GM12801 (cell line): Measurements from ENCODE around the gene RHBDL1.

Experiments
- TF ChIP-seq, protein P1 (sequence below): IDR thresholded peaks from one replicate; pipeline ENCODE4 v1.5.1; 2011; ENCODE audit warnings: control low read depth; ENCODE audit not compliant: insufficient read length; ENCODE audit errors: extremely low read depth

Gene RHBDL1

DNA sequence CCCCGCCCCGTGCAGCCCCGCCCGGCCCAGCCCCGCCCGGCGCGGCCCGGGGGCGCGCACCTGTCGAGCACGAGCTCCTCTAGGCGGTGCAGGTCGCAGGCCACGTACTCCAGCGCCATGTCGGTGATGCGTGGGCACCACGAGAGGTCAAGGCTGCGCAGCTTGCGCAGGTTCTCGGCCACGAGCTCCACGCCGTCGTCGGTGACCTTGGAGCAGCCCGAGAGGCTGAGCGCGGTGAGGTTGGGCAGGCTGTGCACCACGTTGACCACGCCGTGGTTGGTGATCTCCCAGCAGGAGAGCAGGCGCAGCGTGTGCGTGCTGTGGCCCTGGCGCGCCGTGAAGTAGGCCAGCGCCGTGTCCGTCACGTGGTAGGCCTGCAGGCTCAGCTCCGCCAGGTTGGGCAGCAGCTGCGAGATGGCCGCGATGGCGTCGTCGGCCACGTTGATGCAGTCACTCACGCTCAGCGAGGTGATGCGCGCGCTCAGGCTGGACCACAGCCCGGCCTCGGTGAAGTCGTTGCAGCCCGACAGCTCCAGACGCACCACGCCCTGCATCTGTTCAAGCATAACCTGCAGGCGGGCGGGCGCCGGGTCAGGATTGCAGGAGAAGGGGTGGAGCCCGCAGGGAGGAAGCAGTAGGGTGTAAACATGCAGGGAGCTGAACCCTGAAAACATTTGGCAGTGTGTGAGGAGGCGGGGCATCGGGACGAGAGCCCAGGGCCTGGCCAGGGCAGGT lies 20.1 kb downstream of the RHBDL1 start:
- TF ChIP-seq, protein P1, sequence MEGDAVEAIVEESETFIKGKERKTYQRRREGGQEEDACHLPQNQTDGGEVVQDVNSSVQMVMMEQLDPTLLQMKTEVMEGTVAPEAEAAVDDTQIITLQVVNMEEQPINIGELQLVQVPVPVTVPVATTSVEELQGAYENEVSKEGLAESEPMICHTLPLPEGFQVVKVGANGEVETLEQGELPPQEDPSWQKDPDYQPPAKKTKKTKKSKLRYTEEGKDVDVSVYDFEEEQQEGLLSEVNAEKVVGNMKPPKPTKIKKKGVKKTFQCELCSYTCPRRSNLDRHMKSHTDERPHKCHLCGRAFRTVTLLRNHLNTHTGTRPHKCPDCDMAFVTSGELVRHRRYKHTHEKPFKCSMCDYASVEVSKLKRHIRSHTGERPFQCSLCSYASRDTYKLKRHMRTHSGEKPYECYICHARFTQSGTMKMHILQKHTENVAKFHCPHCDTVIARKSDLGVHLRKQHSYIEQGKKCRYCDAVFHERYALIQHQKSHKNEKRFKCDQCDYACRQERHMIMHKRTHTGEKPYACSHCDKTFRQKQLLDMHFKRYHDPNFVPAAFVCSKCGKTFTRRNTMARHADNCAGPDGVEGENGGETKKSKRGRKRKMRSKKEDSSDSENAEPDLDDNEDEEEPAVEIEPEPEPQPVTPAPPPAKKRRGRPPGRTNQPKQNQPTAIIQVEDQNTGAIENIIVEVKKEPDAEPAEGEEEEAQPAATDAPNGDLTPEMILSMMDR: no peak

DNA sequence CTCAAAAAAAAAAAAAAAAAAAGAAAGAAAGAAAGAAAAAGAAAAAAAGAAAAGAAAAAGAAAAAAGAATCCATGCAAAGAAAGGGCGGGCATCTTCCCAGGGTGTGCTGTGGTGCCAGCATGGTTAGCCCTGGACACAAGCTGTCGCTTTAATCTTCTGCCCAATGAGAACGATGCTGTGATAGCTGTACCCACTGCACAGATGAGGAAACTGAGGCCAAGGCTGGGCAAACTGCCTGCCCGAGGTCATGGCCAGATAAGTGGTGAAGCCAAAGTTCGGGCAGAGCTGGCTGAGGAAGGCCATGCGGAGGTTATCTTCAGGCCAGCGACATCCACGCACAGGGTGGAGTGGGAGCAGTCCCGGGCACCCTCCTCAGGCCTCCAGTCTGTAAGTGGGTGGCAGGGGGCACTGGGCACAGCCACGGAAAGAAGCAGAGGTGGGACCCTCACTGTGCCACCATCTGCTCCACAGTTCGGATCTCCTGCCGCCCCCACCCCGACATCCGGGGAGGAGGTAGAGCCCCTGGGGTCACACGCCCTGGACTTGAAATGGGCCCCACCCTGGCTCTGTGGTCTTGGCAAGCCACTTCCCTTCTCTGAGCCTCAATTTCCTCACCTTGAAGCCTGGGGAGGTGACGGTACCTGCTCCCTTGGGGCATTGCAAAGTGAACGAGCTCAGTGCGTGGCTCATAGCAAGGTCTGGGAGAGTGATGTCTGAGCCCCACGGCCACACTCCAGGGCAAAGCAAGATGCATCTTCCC lies 23.6 kb downstream of the RHBDL1 start:
- TF ChIP-seq, protein P1: no peak

DNA sequence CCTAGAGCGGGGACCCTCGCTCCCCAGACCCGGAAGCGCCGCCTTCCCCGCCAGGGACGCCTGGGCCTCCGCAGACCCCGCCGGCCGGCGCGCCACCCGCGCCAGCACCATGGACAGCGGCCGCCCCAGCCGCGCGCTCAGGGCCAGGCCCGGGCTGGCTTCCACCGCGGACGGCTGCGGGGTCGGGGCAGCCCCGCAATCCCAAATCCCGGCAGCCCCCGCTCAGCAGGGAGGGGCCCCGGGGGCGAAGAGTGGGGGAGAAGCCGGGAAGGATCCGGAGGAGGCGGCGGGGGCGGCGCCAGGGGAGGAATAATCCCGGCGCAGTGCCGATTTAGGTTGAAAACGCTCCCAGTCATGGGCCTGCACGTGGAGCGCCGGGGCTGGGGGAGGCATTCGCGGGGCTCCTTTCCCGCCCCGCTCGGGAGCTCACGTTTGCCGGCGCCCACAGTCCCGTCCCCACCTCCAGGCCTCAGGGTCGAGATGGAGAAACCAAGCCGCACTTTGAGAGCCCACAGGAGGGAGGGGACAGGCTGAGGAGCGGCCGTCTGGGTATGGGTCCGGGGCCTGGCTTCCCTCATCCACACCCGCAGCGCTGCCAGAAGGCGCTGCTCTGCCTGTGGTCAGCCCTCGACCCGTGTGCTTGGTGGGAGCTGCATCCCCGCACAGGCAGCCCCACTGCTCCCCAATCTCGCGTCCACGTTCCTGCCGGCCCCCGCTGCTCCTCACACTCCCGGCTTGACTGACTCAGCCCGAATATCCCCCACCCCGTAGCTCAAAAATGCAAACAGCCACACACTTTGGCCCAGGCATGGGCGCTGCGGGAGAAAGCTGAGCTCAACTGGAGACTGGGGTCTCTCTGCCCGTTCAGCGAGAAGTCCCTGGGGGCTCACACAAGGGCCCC lies 25.5 kb downstream of the RHBDL1 start:
- TF ChIP-seq, protein P1: no peak

DNA sequence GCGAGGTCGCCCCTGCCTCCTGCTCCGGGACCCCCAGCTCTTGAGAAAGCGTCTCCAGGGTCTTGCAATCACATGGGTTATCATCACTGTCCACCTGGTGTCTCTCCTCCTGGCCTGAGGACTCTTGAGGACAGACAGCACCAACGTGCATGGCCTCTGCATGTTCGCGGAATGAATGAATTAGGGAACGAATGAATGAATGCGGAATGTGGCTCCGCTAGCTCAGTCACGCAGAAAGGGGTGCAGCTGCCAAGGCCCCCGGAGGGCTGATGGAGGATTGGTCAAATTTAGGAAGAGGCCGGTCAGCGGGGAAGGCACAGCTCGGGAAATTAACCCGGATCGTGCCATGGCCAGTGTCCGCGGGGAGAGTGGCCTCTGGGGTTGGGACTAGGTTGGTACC lies 26.9 kb downstream of the RHBDL1 start:
- TF ChIP-seq, protein P1: no peak

DNA sequence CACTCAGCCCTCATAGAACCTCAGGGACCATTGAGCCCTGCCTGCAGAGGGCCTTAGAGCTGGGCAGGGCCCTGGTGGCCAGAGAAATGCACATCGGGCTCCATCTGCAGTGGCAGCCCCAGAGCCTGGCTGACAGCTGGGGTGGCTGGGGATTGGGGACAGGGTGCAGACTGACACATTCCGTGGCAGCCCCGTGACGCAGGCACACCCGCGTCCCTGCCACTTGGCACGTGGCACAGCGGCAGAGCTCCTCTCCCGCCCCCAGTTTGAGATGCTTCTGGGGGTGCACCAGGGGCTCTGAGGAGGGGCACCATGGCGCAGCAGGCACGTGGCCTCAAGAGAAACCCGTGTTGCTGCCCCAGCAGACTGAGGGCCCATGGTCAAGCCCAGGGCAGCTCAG lies 27.9 kb downstream of the RHBDL1 start:
- TF ChIP-seq, protein P1: no peak

DNA sequence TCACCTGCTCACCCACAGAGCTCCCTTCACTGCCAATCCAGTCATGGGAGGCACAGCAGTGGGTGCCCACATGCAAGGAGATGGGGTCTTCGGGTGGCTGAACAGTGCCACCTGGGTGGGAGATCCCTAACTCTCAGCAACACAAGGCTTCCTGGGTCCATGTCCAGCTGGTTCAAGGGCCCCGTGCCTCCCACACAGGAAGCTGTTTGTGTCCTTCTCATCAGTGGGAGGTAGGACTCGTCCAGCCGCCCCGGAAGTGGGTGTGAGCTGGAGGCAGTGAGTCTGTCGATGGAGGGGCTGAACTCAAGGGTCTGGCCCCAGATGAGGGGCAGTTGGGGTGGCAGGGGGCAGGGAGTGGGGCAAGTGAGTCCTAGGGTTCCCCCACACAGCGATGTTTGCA lies 28.6 kb downstream of the RHBDL1 start:
- TF ChIP-seq, protein P1: no peak
